Measurements from ENCODE around the gene GPR162.

- TF ChIP-seq ELF4 (IDR thresholded peaks at IDR 0.05) (no peak), ZNF384 (IDR thresholded peaks at IDR 0.05) (no peak), LEF1 (IDR thresholded peaks at IDR 0.05; ENCODE audit: borderline replicate concordance) (no peak), NFRKB (IDR thresholded peaks at IDR 0.05) (no peak), PKNOX1 (IDR thresholded peaks at IDR 0.05) (no peak), BHLHE40 (IDR thresholded peaks at IDR 0.05; ENCODE audit: borderline replicate concordance) (no peak), FOXK2 (IDR thresholded peaks at IDR 0.05) (no peak), FOXM1 (IDR thresholded peaks at IDR 0.05; ENCODE audit: borderline replicate concordance) (no peak), FOXA1 (IDR thresholded peaks at IDR 0.05) (no peak), SP1 (IDR thresholded peaks at IDR 0.05) (no peak), SUZ12 (IDR thresholded peaks at IDR 0.05) (no peak), CTBP1 (IDR thresholded peaks at IDR 0.05; ENCODE audit: borderline replicate concordance) (no peak)
Observed at GRCh38 chr12:6832125-6832524, 10.5 kb downstream of the GPR162 start.
